NT2/D1 (cell line): ENCODE results near the gene SIL1.

Experiments
- SUZ12 ChIP-seq: IDR thresholded peaks from 2 replicates; pipeline ENCODE4 v1.6.1; 2011; ENCODE audit not compliant: insufficient read length, insufficient read depth; ENCODE audit errors: extremely low read depth
- YY1 ChIP-seq: IDR thresholded peaks from 2 replicates; pipeline ENCODE4 v1.6.1; 2011; ENCODE audit not compliant: insufficient read length, insufficient read depth
- ZNF274 ChIP-seq: IDR thresholded peaks from 2 replicates; pipeline ENCODE4 v1.6.1; 2011; ENCODE audit warnings: mild to moderate bottlenecking, low read depth, low read length

GRCh38 chr5:138938526-138938925 is 259.6 kb downstream of the SIL1 start:
- no peak for TF ChIP-seq YY1
- no peak for TF ChIP-seq SUZ12
- no peak for TF ChIP-seq ZNF274
